ENCODE data around the gene NOP14. TPM values are rescaled to one million over a fixed set of nuclear protein-coding genes. Genes with fewer than 3 reads are reported as not detected.
"Not testable (repeated sequence)": the region's sequence is repeated elsewhere in the genome, so short reads cannot be mapped to it uniquely, and the experiment has no call there.

NOP14 gene
- total RNA-seq, 1 experiment from 2014 or later: 9.9 TPM

DNA sequence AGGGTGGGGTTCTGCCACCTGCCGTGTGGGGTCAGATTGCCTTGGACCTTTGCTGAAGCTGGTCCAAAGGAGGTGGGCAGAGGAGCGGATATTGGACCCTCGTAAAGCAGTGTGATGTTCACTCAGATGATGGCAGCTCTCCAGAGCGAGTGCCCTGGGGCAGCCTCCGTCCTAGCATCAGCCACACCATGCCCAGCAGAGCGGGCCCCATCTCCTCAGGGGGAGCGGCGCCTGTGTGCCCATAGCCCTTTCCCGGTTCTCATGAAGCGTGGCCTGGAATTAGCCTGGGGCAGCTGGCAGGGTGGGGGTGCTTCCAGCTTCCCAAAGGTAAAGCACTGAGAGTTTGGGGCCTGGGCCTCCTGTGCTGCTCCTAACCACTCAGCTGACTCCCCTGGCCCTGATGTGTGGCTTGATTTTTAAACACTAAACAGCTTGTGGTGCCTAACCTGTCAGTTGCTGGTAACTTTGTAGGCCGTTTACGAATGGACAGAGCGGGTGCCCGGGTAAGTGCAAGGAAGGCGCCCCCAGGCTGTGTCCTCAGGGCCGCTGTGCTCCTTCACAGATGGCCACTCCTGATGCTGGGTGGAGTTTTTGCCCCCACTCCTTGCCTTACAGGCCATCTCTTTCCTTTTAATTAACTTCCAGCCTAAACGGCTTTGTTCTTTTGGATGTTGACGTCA is 36.0 kb downstream of the NOP14 start:
- Histone ChIP-seq H3K4me3 (no peak overlapping the region), H3K36me3 (peaks cover 9% of the 10 kb centered on the region; the same call in 1 of the 2 replicates), H3K9me3 (replicated peaks) (no peaks in the 10 kb centered on the region)

GRCh38 chr4:2925931-2926860 is 37.0 kb downstream of the NOP14 start:
- no peak for DNase-seq (ENCODE audit: low read depth in 1 of 2, low spot score in 2 of 2)
- Histone ChIP-seq H3K4me3 (no peak overlapping the region), H3K36me3 (peaks cover 9% of the 10 kb centered on the region; the same call in 1 of the 2 replicates), H3K27ac (no peak overlapping the region), H3K27me3 (replicated peaks) (no peaks in the 10 kb centered on the region), H3K9me3 (replicated peaks) (no peaks in the 10 kb centered on the region), H3K4me1 (replicated peaks) (peaks cover 14% of the 10 kb centered on the region)

More for the DNA sequence above, 36.0 kb downstream of the NOP14 start:
- H3K27ac ChIP-seq: no peak overlapping the region
- peaks cover 13% of the 10 kb centered on the region for H3K4me1 ChIP-seq (replicated peaks)
- H3K27me3 ChIP-seq (replicated peaks): no peaks in the 10 kb centered on the region
- no peak for DNase-seq (ENCODE audit: low read depth in 1 of 2, low spot score in 2 of 2)

DNA sequence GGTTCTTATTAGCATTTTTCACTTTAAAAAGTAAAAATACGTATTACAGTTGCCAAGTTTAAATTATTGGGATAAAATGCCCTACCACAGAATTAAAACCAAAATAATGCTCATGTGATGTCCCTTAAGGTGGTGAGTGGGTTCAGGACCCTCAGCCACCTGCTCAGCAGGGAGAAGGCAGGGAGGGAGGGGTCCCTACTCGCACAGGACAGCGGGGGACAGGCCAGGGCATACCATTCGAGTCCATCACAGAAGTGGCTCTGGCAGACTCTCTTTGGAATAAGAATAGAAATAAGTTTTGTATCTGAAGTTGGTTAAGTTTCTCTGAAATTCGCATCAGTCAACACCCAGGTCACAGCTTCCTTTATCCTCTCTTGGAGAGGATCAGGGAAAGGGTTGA is 37.7 kb downstream of the NOP14 start:
- H3K4me1 ChIP-seq (replicated peaks): peaks cover 14% of the 10 kb centered on the region
- H3K4me3 ChIP-seq: no peak overlapping the region
- H3K27ac ChIP-seq: no peak overlapping the region
- no peaks in the 10 kb centered on the region for H3K27me3 ChIP-seq (replicated peaks)
- no peak for DNase-seq (ENCODE audit: low read depth in 1 of 2, low spot score in 2 of 2)
- peaks cover 9% of the 10 kb centered on the region; the same call in 1 of the 2 replicates for H3K36me3 ChIP-seq
- no peaks in the 10 kb centered on the region for H3K9me3 ChIP-seq (replicated peaks)

DNA sequence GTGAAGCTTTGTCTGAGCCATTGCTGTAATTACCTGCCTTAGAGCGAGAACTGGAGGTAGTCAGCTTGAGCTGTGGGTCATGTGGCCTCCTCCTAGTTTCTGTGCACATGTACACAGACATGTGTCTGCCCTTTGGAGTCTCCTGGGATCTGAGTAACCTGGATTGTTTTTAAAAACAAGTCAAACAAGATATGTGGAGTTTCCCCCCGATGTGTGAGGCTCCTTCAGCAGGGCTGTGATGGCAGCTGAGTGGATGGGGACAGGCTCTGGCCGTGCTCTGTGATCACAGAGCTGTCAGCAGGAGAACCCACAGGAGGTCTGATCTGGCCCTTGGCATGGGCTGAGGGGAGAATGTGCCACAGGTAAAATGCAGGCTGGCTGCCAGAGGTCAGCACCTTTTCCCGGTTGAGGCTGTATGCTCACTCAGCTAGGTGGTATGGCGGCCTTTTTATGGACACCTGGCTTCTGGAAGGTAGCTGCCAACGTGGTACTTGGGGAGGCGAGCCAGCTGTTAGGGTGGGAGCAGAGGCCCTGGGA is 38.4 kb downstream of the NOP14 start:
- H3K36me3 ChIP-seq: peaks cover 9% of the 10 kb centered on the region; the same call in 1 of the 2 replicates

DNA sequence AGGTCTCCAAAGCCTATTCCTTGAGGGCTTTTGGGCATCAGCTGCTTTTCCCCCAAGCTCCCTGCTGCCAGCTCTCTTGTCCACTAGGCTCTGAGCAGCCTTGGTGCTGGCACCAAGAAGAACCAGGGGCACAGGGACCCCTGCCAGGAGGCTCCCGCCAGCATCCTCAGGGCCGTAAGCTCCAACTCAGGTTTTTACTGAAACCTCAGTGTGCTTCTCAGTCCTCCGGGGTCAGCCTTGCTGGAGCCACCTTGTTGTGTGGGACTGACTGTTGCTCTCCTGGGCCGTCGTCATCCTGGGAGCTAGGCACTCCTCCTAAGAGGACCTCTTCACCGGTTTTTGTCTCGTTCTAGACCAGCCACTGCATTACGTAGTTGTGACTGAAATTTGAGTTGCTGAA is 38.9 kb downstream of the NOP14 start:
- Histone ChIP-seq H3K9me3 (replicated peaks) (no peaks in the 10 kb centered on the region), H3K4me1 (replicated peaks) (peaks cover 14% of the 10 kb centered on the region), H3K36me3 (peaks cover 6% of the 10 kb centered on the region; the same call in 1 of the 2 replicates), H3K27me3 (replicated peaks) (no peaks in the 10 kb centered on the region), H3K4me3 (no peak overlapping the region), H3K27ac (no peak overlapping the region)
- DNase-seq (ENCODE audit: low read depth in 1 of 2, low spot score in 2 of 2): no peak

More for the DNA sequence above, 38.4 kb downstream of the NOP14 start:
- peaks cover 14% of the 10 kb centered on the region for H3K4me1 ChIP-seq (replicated peaks)
- no peak overlapping the region for H3K4me3 ChIP-seq
- no peaks in the 10 kb centered on the region for H3K9me3 ChIP-seq (replicated peaks)
- DNase-seq (ENCODE audit: low read depth in 1 of 2, low spot score in 2 of 2): no peak
- H3K27me3 ChIP-seq (replicated peaks): no peaks in the 10 kb centered on the region
- H3K27ac ChIP-seq: no peak overlapping the region

DNA sequence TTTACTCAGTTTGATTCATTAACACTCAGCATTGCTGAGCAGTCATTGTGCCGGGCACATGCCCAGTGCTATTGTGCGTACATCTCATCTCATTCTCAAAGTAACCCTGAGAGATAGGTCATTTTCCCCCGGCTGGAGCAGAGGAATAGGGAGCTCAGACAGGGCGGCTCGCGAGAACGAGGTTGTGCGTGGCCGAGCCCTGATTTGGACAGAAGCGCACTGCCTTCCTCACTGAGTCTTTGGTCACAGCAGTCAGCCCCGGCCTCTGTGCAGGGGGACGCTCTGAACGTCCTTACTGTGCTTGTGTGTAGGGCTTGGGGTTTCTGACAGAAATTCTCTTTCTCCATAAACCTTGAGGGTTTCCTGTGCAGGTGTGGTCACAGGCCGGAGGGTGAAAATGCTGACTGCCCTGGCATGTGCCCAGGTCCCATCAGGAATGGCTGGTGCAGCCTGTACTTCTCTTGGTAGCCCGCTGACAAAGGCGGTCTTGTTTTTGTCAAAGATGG is 39.5 kb downstream of the NOP14 start:
- Histone ChIP-seq H3K27me3 (replicated peaks) (no peaks in the 10 kb centered on the region), H3K27ac (no peak overlapping the region), H3K9me3 (replicated peaks) (no peaks in the 10 kb centered on the region), H3K4me1 (replicated peaks) (peaks cover 14% of the 10 kb centered on the region), H3K4me3 (no peak overlapping the region), H3K36me3 (peaks cover 3% of the 10 kb centered on the region; the same call in 1 of the 2 replicates)
- DNase-seq (ENCODE audit: low read depth in 1 of 2, low spot score in 2 of 2): no peak

GRCh38 chr4:2923141-2923551 is 40.1 kb downstream of the NOP14 start:
- DNase-seq (ENCODE audit: low read depth in 1 of 2, low spot score in 2 of 2): peak in 1 of 2 experiments; percentile 10
- Histone ChIP-seq H3K27ac (peak overlapping the region; percentile 54; the same call in 1 of the 2 replicates), H3K27me3 (replicated peaks) (no peaks in the 10 kb centered on the region), H3K9me3 (replicated peaks) (no peaks in the 10 kb centered on the region), H3K4me3 (no peak overlapping the region), H3K36me3 (peaks cover 3% of the 10 kb centered on the region; the same call in 1 of the 2 replicates), H3K4me1 (replicated peaks) (peaks cover 14% of the 10 kb centered on the region)

GRCh38 chr4:2922453-2923101 is 40.6 kb downstream of the NOP14 start:
- peak; percentile 49 to 77 for DNase-seq (ENCODE audit: low read depth in 1 of 2, low spot score in 2 of 2)
- not testable (repeated sequence) for H3K27me3 ChIP-seq (replicated peaks)
- H3K27ac ChIP-seq: peak overlapping the region; percentile 54; the same call in 1 of the 2 replicates

GRCh38 chr4:2918714-2919113 is 44.5 kb downstream of the NOP14 start:
- DNase-seq (ENCODE audit: low read depth in 1 of 2, low spot score in 2 of 2); H3K9me3 ChIP-seq (replicated peaks); H3K27ac ChIP-seq; H3K4me3 ChIP-seq; H3K27me3 ChIP-seq (replicated peaks); H3K36me3 ChIP-seq: not testable (repeated sequence)
- peaks cover 14% of the 10 kb centered on the region for H3K4me1 ChIP-seq (replicated peaks)

More at GRCh38 chr4:2922453-2923101, 40.6 kb downstream of the NOP14 start:
- not testable (repeated sequence) for H3K4me3 ChIP-seq; H3K9me3 ChIP-seq (replicated peaks); H3K36me3 ChIP-seq
- H3K4me1 ChIP-seq (replicated peaks): peaks cover 14% of the 10 kb centered on the region

DNA sequence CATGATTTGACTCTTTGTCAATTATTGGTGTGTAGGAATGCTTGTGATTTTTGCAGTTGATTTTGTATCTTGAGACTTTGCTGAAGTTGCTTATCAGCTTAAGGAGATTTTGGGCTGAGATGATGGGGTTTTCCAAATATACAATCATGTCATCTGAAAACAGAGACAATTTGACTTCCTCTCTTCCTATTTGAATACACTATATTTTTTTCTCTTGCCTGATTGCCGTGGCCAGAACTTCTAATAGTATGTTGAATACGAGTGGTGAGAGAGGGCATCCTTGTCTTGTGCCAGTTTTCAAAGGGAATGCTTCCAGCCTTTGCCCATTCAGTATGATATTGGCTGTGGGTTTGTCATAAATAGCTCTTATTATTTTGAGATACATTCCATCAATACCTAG is 44.9 kb downstream of the NOP14 start:
- DNase-seq (ENCODE audit: low read depth in 1 of 2, low spot score in 2 of 2); H3K27me3 ChIP-seq (replicated peaks); H3K36me3 ChIP-seq; H3K27ac ChIP-seq; H3K4me3 ChIP-seq; H3K9me3 ChIP-seq (replicated peaks): not testable (repeated sequence)
- peaks cover 12% of the 10 kb centered on the region for H3K4me1 ChIP-seq (replicated peaks)

- not testable (repeated sequence) for H3K27me3 ChIP-seq (replicated peaks); H3K27ac ChIP-seq
These were observed 46.5 kb downstream of the NOP14 start for GRCh38 chr4:2916696-2917095.

GRCh38 chr4:2915789-2916188 is 47.4 kb downstream of the NOP14 start:
- no peak overlapping the region for H3K27ac ChIP-seq
- no peak for DNase-seq (ENCODE audit: low read depth in 1 of 2, low spot score in 2 of 2)
- no peak overlapping the region for H3K4me3 ChIP-seq
- H3K36me3 ChIP-seq: peaks cover 4% of the 10 kb centered on the region
- H3K27me3 ChIP-seq (replicated peaks): no peaks in the 10 kb centered on the region
- H3K4me1 ChIP-seq (replicated peaks): no peaks in the 10 kb centered on the region
- H3K9me3 ChIP-seq (replicated peaks): no peaks in the 10 kb centered on the region

More at GRCh38 chr4:2916696-2917095, 46.5 kb downstream of the NOP14 start:
- H3K4me3 ChIP-seq; DNase-seq (ENCODE audit: low read depth in 1 of 2, low spot score in 2 of 2); H3K9me3 ChIP-seq (replicated peaks); H3K36me3 ChIP-seq; H3K4me1 ChIP-seq (replicated peaks): not testable (repeated sequence)
